Transverse colon (tissue), 3 donors: ENCODE measurements around the gene SLC6A9.

ENCODE experiments used
- POLR2A ChIP-seq: fragments of 450-650 bp; IDR thresholded peaks from one replicate; pipeline ENCODE4 v1.6.1; 2016; ENCODE audit warnings: antibody characterized with exemption, mild to moderate bottlenecking, moderate library complexity
- TF ChIP-seq, protein P1 (sequence below), 5 experiments: fragments of 200-600 bp in 3 of 5; fragments of 450-650 bp in 2 of 5; sonication (generic) in 3 of 5; IDR thresholded peaks; 1 replicate in 2 of 5; 2 replicates in 3 of 5; pipeline ENCODE4 v1.5.1; 2016 to 2017; ENCODE audit warnings: antibody characterized with exemption in 5 of 5, inconsistent platforms in 3 of 5, mild to moderate bottlenecking in 2 of 5, moderate library complexity in 1 of 5

DNA sequence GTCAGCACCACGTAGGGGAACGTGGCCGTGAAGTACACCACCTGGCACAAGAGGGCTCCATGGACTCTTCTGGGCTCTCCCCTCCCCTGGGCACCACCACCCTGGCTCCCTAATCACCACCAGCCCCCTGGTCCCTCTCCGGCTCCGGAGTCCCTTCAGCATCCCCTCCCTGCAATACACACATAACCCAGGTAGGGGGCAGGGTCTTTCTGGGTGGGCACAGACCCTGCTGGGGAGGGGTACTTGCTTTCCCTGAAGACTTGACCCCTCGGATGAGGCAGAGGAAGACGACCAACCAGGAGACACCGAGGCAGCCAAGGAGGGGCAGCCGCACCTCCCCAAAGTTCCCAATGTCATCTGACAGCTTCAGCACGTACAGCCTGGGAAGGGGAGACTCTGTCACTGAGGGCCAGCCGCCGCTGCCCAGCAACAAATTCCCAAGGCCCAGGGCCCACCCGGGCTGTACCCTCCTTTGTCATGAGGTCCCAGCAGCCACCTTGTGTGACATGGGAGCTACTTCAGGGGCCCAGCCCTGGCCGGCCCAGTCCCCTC lies 28.6 kb downstream of the SLC6A9 start:
- TF ChIP-seq, protein P1, sequence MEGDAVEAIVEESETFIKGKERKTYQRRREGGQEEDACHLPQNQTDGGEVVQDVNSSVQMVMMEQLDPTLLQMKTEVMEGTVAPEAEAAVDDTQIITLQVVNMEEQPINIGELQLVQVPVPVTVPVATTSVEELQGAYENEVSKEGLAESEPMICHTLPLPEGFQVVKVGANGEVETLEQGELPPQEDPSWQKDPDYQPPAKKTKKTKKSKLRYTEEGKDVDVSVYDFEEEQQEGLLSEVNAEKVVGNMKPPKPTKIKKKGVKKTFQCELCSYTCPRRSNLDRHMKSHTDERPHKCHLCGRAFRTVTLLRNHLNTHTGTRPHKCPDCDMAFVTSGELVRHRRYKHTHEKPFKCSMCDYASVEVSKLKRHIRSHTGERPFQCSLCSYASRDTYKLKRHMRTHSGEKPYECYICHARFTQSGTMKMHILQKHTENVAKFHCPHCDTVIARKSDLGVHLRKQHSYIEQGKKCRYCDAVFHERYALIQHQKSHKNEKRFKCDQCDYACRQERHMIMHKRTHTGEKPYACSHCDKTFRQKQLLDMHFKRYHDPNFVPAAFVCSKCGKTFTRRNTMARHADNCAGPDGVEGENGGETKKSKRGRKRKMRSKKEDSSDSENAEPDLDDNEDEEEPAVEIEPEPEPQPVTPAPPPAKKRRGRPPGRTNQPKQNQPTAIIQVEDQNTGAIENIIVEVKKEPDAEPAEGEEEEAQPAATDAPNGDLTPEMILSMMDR (IDR thresholded peaks at IDR 0.05), result no peak
- TF ChIP-seq POLR2A, result no peak
